Measurements from ENCODE around the gene DDRGK1.

DNA sequence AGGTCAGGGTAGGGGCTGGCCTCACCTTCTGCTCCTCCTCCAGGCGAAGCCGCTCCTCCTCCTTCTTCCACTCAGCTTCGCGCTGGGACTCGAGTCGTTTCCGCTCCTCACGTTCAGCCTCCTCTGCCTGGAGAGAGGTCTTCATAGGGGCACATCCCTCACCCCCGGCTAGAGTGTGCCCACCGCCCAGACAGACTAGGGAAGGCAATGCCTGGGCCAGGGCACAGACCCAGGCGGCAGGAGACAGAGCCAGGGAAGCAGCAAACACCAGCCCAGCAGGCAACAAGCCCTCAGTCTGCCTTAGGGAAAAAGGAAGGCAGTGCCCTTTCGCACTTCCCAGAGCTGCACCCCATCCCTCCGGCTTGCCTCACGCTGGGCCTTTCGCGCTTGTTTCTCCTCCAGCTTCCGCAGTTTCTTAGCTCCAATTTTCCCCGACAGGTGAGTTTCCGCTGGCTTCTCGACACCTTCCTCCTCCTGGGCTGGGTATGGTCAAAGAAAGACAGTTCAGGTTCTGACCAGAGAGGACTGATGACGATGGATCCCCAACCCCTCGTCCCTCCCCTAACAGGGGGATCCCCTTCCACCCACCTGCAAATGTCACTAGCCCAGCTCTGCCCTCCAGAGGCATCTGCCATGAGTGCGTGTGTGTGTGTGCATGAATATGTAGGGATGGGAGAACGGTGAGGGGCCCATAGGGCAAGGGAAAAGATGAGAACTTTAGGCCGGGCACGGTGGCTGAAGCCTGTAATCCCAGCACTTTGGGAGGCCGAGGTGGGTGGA, 4.3 kb downstream of the DDRGK1 start:
- no peak for TF ChIP-seq EP300 (IDR thresholded peaks at IDR 0.05)
- TF ChIP-seq, protein P1, sequence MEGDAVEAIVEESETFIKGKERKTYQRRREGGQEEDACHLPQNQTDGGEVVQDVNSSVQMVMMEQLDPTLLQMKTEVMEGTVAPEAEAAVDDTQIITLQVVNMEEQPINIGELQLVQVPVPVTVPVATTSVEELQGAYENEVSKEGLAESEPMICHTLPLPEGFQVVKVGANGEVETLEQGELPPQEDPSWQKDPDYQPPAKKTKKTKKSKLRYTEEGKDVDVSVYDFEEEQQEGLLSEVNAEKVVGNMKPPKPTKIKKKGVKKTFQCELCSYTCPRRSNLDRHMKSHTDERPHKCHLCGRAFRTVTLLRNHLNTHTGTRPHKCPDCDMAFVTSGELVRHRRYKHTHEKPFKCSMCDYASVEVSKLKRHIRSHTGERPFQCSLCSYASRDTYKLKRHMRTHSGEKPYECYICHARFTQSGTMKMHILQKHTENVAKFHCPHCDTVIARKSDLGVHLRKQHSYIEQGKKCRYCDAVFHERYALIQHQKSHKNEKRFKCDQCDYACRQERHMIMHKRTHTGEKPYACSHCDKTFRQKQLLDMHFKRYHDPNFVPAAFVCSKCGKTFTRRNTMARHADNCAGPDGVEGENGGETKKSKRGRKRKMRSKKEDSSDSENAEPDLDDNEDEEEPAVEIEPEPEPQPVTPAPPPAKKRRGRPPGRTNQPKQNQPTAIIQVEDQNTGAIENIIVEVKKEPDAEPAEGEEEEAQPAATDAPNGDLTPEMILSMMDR (IDR thresholded peaks at IDR 0.05), result no peak
